Effector memory CD8-positive, alpha-beta T cell (primary cell): Measurements from ENCODE around the gene PJA1.

Experiments used
- ATAC-seq: fragments of 150-1000 bp; cut with Tn5 transposase; replicated peaks from 2 replicates; pipeline ENCODE4 v1.10.0; 2021; ENCODE audit warnings: mild to moderate bottlenecking, moderate library complexity
- DNase-seq, 3 experiments: peaks; one replicate each; pipeline ENCODE4 v3.0.0; 2021
- H3K27ac Mint-ChIP-seq, 2 donors: one replicate each; pipeline ENCODE4 v1.8.0; 2022; ENCODE audit warnings: mild to moderate bottlenecking in 2 of 2, mixed read lengths in 2 of 2, moderate library complexity in 2 of 2
- H3K27me3 Mint-ChIP-seq, 2 donors: one replicate each; pipeline ENCODE4 v1.8.0; 2022; ENCODE audit warnings: mixed read lengths in 2 of 2
- H3K36me3 Mint-ChIP-seq: one replicate; pipeline ENCODE4 v1.8.0; 2022; ENCODE audit warnings: mild to moderate bottlenecking, moderate library complexity, mixed read lengths; ENCODE audit not compliant: insufficient read depth
- H3K4me1 Mint-ChIP-seq, 2 donors: one replicate each; pipeline ENCODE4 v1.8.0; 2022; ENCODE audit warnings: low read depth in 2 of 2, mixed read lengths in 2 of 2
- H3K4me3 Mint-ChIP-seq, 2 donors: one replicate each; pipeline ENCODE4 v1.8.0; 2022; ENCODE audit warnings: mild to moderate bottlenecking in 2 of 2, mixed read lengths in 2 of 2, moderate library complexity in 2 of 2
- H3K9me3 Mint-ChIP-seq, 2 donors: one replicate each; pipeline ENCODE4 v1.8.0; 2022; ENCODE audit warnings: mixed read lengths in 2 of 2

Gene PJA1

GRCh38 chrX:69158166-69158980 is 6.9 kb downstream of the PJA1 start:
- H3K27me3 Mint-ChIP-seq, result no peaks in the 10 kb centered on the region
- peak in 2 of 3 experiments; percentile 2 to 5 for DNase-seq
- H3K27ac Mint-ChIP-seq, result no peak overlapping the region
- no peaks in the 10 kb centered on the region for H3K9me3 Mint-ChIP-seq
- no peak overlapping the region for H3K4me3 Mint-ChIP-seq
- peaks cover 10% of the 10 kb centered on the region for H3K36me3 Mint-ChIP-seq
- H3K4me1 Mint-ChIP-seq, result peaks cover 16 to 25% of the 10 kb centered on the region in 2 donors
- ATAC-seq, result peak; percentile 55

GRCh38 chrX:69156638-69157037 is 8.6 kb downstream of the PJA1 start:
- Mint-ChIP-seq H3K4me1 (peaks cover 3 to 8% of the 10 kb centered on the region in 2 donors), H3K36me3 (no peaks in the 10 kb centered on the region), H3K27ac (no peak overlapping the region), H3K9me3 (no peaks in the 10 kb centered on the region), H3K27me3 (no peaks in the 10 kb centered on the region), H3K4me3 (no peak overlapping the region)
- no peak for ATAC-seq
- DNase-seq, result no peak

GRCh38 chrX:69155786-69156520 is 9.3 kb downstream of the PJA1 start:
- Mint-ChIP-seq H3K4me3 (no peak overlapping the region), H3K27me3 (no peaks in the 10 kb centered on the region), H3K9me3 (no peaks in the 10 kb centered on the region), H3K36me3 (no peaks in the 10 kb centered on the region), H3K27ac (no peak overlapping the region), H3K4me1 (peaks cover 3 to 7% of the 10 kb centered on the region in 2 donors)
- DNase-seq, result no peak
- ATAC-seq, result no peak

- no peaks in the 10 kb centered on the region for H3K36me3 Mint-ChIP-seq
- DNase-seq, result no peak
- H3K27ac Mint-ChIP-seq, result no peak overlapping the region
- H3K4me3 Mint-ChIP-seq, result no peak overlapping the region
- no peak for ATAC-seq
- H3K27me3 Mint-ChIP-seq, result peaks cover 0 to 9% of the 10 kb centered on the region in 2 donors
- no peaks in the 10 kb centered on the region for H3K9me3 Mint-ChIP-seq
- peaks cover 0 to 2% of the 10 kb centered on the region in 2 donors for H3K4me1 Mint-ChIP-seq
These were observed 11.2 kb downstream of the PJA1 start for GRCh38 chrX:69154051-69154450.

GRCh38 chrX:69153060-69153730 is 12.1 kb downstream of the PJA1 start:
- peaks cover 0 to 9% of the 10 kb centered on the region in 2 donors for H3K27me3 Mint-ChIP-seq
- H3K4me3 Mint-ChIP-seq, result no peak overlapping the region
- ATAC-seq, result no peak
- no peaks in the 10 kb centered on the region for H3K9me3 Mint-ChIP-seq
- no peaks in the 10 kb centered on the region for H3K36me3 Mint-ChIP-seq
- peaks cover 0 to 2% of the 10 kb centered on the region in 2 donors for H3K4me1 Mint-ChIP-seq
- DNase-seq, result no peak
- no peak overlapping the region for H3K27ac Mint-ChIP-seq

- peaks cover 0 to 9% of the 10 kb centered on the region in 2 donors for H3K27me3 Mint-ChIP-seq
- H3K27ac Mint-ChIP-seq, result no peak overlapping the region
- H3K4me1 Mint-ChIP-seq, result peaks cover 0 to 2% of the 10 kb centered on the region in 2 donors
- ATAC-seq (no peak), DNase-seq (no peak)
- H3K9me3 Mint-ChIP-seq, result no peaks in the 10 kb centered on the region
- no peak overlapping the region for H3K4me3 Mint-ChIP-seq
- no peaks in the 10 kb centered on the region for H3K36me3 Mint-ChIP-seq
These were observed 12.8 kb downstream of the PJA1 start for GRCh38 chrX:69152417-69152841.

GRCh38 chrX:69151866-69152284 is 13.4 kb downstream of the PJA1 start:
- H3K27ac Mint-ChIP-seq, result no peak overlapping the region
- no peak overlapping the region for H3K4me3 Mint-ChIP-seq
- no peaks in the 10 kb centered on the region for H3K36me3 Mint-ChIP-seq
- peaks cover 0 to 9% of the 10 kb centered on the region in 2 donors for H3K27me3 Mint-ChIP-seq
- ATAC-seq, result no peak
- H3K9me3 Mint-ChIP-seq, result no peaks in the 10 kb centered on the region
- peaks cover 0 to 2% of the 10 kb centered on the region in 2 donors for H3K4me1 Mint-ChIP-seq
- no peak for DNase-seq

GRCh38 chrX:69150281-69150960 is 14.8 kb downstream of the PJA1 start:
- no peak for ATAC-seq
- peaks cover 0 to 9% of the 10 kb centered on the region in 2 donors for H3K27me3 Mint-ChIP-seq

GRCh38 chrX:69149466-69150280 is 15.6 kb downstream of the PJA1 start:
- Mint-ChIP-seq H3K36me3 (no peaks in the 10 kb centered on the region), H3K9me3 (no peaks in the 10 kb centered on the region), H3K4me3 (no peak overlapping the region), H3K27me3 (peaks cover 0 to 9% of the 10 kb centered on the region in 2 donors), H3K4me1 (peaks cover 0 to 2% of the 10 kb centered on the region in 2 donors), H3K27ac (no peak overlapping the region)
- ATAC-seq (no peak), DNase-seq (no peak)

More at GRCh38 chrX:69150281-69150960, 14.8 kb downstream of the PJA1 start:
- Mint-ChIP-seq H3K4me1 (peaks cover 0 to 2% of the 10 kb centered on the region in 2 donors), H3K9me3 (no peaks in the 10 kb centered on the region), H3K27ac (no peak overlapping the region), H3K36me3 (no peaks in the 10 kb centered on the region), H3K4me3 (no peak overlapping the region)
- DNase-seq, result no peak

GRCh38 chrX:69148946-69149345 is 16.3 kb downstream of the PJA1 start:
- no peak for DNase-seq
- Mint-ChIP-seq H3K36me3 (no peaks in the 10 kb centered on the region), H3K4me3 (no peak overlapping the region), H3K4me1 (peaks cover 0 to 2% of the 10 kb centered on the region in 2 donors), H3K9me3 (no peaks in the 10 kb centered on the region), H3K27me3 (peaks cover 0 to 9% of the 10 kb centered on the region in 2 donors), H3K27ac (no peak overlapping the region)
- no peak for ATAC-seq

GRCh38 chrX:69146739-69147138 is 18.5 kb downstream of the PJA1 start:
- no peak for ATAC-seq
- H3K9me3 Mint-ChIP-seq, result no peaks in the 10 kb centered on the region

GRCh38 chrX:69145714-69146113 is 19.5 kb downstream of the PJA1 start:
- Mint-ChIP-seq H3K4me1 (peaks cover 0 to 2% of the 10 kb centered on the region in 2 donors), H3K4me3 (no peak overlapping the region), H3K27ac (no peak overlapping the region), H3K36me3 (no peaks in the 10 kb centered on the region), H3K27me3 (peaks cover 0 to 9% of the 10 kb centered on the region in 2 donors), H3K9me3 (no peaks in the 10 kb centered on the region)
- ATAC-seq (no peak), DNase-seq (no peak)

More at GRCh38 chrX:69146739-69147138, 18.5 kb downstream of the PJA1 start:
- Mint-ChIP-seq H3K27me3 (peaks cover 0 to 9% of the 10 kb centered on the region in 2 donors), H3K36me3 (no peaks in the 10 kb centered on the region), H3K27ac (no peak overlapping the region), H3K4me1 (peaks cover 0 to 2% of the 10 kb centered on the region in 2 donors), H3K4me3 (no peak overlapping the region)
- no peak for DNase-seq
